CD4-positive, alpha-beta T cell treated with Interleukin-2 at 100 ng/mL for 4 hours (primary cell): ENCODE results near the gene GPER1.
"Not testable (repeated sequence)": the region's sequence is repeated elsewhere in the genome, so short reads cannot be mapped to it uniquely, and the experiment has no call there.

Source experiments
- DNase-seq: peaks from one replicate; pipeline ENCODE4 v3.0.0-alpha.2; 2020; ENCODE audit warnings: low spot score

GPER1 gene

GRCh38 chr7:1087952-1088920 is at the start of gene GPER1:
TSS of gene GPER1 (plus strand) at chr7:1088113. CDS start at chr7:1091729, 3,616 bp downstream.
- DNase-seq = no peak

GRCh38 chr7:1040233-1040632 is 47.7 kb upstream of the GPER1 start:
- DNase-seq = not testable (repeated sequence)

GRCh38 chr7:1040790-1041189 is 47.1 kb upstream of the GPER1 start:
- no peak for DNase-seq

- DNase-seq = peak; percentile 21
Measured at GRCh38 chr7:1041551-1042491, 46.1 kb upstream of the GPER1 start.

GRCh38 chr7:1042492-1042833 is 45.5 kb upstream of the GPER1 start:
- DNase-seq = no peak

- DNase-seq = no peak
Measured at GRCh38 chr7:1043552-1044188, 44.2 kb upstream of the GPER1 start.

GRCh38 chr7:1044189-1045068 is 43.5 kb upstream of the GPER1 start, which contains the start of gene GPR146:
TSS of gene GPR146 (plus strand) at chr7:1044546. CDS start at chr7:1057516, 12,970 bp downstream.
- peak; percentile 89 for DNase-seq

- DNase-seq = no peak
Measured at GRCh38 chr7:1045069-1046063, 42.5 kb upstream of the GPER1 start.

GRCh38 chr7:1046722-1047679 is 40.9 kb upstream of the GPER1 start:
- DNase-seq = peak; percentile 71

- DNase-seq = no peak
Measured at GRCh38 chr7:1049006-1049741, 38.7 kb upstream of the GPER1 start.

- DNase-seq = no peak
Measured at GRCh38 chr7:1049801-1050200, 38.1 kb upstream of the GPER1 start.

GRCh38 chr7:1050254-1050906 is 37.5 kb upstream of the GPER1 start:
- no peak for DNase-seq

- no peak for DNase-seq
Measured at GRCh38 chr7:1050956-1051690, 36.8 kb upstream of the GPER1 start.

GRCh38 chr7:1052031-1052818 is 35.7 kb upstream of the GPER1 start:
- no peak for DNase-seq

GRCh38 chr7:1053002-1053411 is 34.9 kb upstream of the GPER1 start:
- DNase-seq = no peak
